ENCODE results near the gene FOXN3.

Gene FOXN3

GRCh38 chr14:89418452-89418851 lies 1.4 kb upstream of the FOXN3 start:
- H4K8ac ChIP-seq (ENCODE audit: low read depth, low read length) = no peak overlapping the region
- H3K27me3 ChIP-seq (ENCODE audit: insufficient read depth, low read length) = no peaks in the 10 kb centered on the region
- H2BK5ac ChIP-seq (ENCODE audit: low read depth, low read length, poor library complexity) = no peak overlapping the region
- no peaks in the 10 kb centered on the region for H3K36me3 ChIP-seq (ENCODE audit: control insufficient read depth in 1 of 2, insufficient read depth in 2 of 2, low read length in 2 of 2)
- H2BK120ac ChIP-seq (ENCODE audit: insufficient read depth, low read length, poor library complexity) = no peak overlapping the region
- DNase-seq = no peak
- H3K4me3 ChIP-seq (ENCODE audit: low read depth, low read length) = no peak overlapping the region
- H3K4me2 ChIP-seq (ENCODE audit: low read length) = no peak overlapping the region
- no peak overlapping the region for H3K14ac ChIP-seq (ENCODE audit: low read length)
- peaks cover 8% of the 10 kb centered on the region for H3K79me2 ChIP-seq (ENCODE audit: control insufficient read depth, insufficient read depth, low read length, poor library complexity)
- H3K23ac ChIP-seq (ENCODE audit: low read length) = no peak overlapping the region
- H3K27ac ChIP-seq (ENCODE audit: low read depth, low read length) = no peak overlapping the region
- H3K4me1 ChIP-seq (ENCODE audit: control insufficient read depth in 1 of 2, insufficient read depth in 2 of 2, low read length in 2 of 2) = peaks cover 4 to 15% of the 10 kb centered on the region in 2 experiments
- peaks cover 12% of the 10 kb centered on the region for H3K79me1 ChIP-seq (ENCODE audit: low read length)
- WGBS (ENCODE audit: extremely low coverage, insufficient coverage, insufficient read length) = no CpG with 5 or more reads among the region's 7 CpGs
- H4K12ac ChIP-seq (ENCODE audit: low read depth, low read length) = no peak overlapping the region
- no peak overlapping the region for H3K4ac ChIP-seq (ENCODE audit: low read depth, low read length)
- no peak overlapping the region for H3K18ac ChIP-seq (ENCODE audit: low read length)
- no peak overlapping the region for H4K91ac ChIP-seq (ENCODE audit: low read depth, low read length)
- H3K9ac ChIP-seq (ENCODE audit: low read length) = no peak overlapping the region
- H2BK12ac ChIP-seq (ENCODE audit: low read length) = no peak overlapping the region
- H2AFZ ChIP-seq (ENCODE audit: insufficient read depth, low read length, poor library complexity) = no peak overlapping the region
- H3K9me3 ChIP-seq (ENCODE audit: insufficient read depth, low read depth, low read length) = no peaks in the 10 kb centered on the region
- H2AK5ac ChIP-seq (ENCODE audit: low read length) = no peak overlapping the region

DNA sequence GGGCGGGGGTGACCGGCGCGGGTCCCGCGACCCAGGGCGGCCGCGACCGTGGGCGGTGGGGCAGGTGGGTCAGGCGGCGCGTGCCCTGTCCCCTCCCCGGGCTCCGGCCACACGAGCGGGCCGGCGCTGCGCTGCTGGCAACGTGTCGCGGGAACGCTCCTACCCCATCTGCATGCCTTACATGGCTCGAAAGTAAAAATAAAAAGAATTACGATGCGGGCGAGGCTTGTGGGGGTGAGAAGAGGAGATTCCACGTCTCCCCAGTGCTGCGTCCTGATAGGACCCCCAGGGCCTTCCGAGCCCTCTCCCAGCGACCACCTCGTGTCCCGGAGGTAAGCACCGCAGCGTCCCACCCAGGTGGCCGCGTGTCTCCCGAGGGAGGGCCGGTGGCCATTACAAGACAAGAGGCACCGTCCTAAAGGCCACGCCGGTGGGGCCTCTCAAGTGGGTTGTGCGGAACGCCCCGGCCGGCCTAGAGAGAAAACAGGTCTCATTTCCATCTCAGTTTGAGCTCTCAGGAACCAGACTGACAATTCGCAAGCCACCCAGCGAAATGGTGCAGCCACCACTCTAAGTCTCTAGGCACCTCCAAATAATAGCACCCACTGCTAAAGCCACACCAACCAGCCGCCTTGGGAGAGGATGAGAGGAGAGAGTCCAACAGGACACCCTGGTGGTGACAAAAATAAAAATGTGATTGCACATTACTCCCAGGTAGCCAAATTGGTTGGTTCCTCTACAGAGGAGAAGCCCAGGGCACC lies 612 bp upstream of the FOXN3 start:
- no peaks in the 10 kb centered on the region for H3K9me3 ChIP-seq (ENCODE audit: insufficient read depth, low read depth, low read length)
- peaks cover 12% of the 10 kb centered on the region for H3K79me1 ChIP-seq (ENCODE audit: low read length)
- peak overlapping the region; percentile 78 for H2BK120ac ChIP-seq (ENCODE audit: insufficient read depth, low read length, poor library complexity)
- peak overlapping the region; percentile 57 for H3K4ac ChIP-seq (ENCODE audit: low read depth, low read length)
- peak overlapping the region; percentile 97 for H3K4me3 ChIP-seq (ENCODE audit: low read depth, low read length)
- peak overlapping the region; percentile 67 for H4K12ac ChIP-seq (ENCODE audit: low read depth, low read length)
- peak overlapping the region; percentile 96 for H4K91ac ChIP-seq (ENCODE audit: low read depth, low read length)
- peak overlapping the region; percentile 81 for H3K9ac ChIP-seq (ENCODE audit: low read length)
- H3K4me1 ChIP-seq (ENCODE audit: control insufficient read depth in 1 of 2, insufficient read depth in 2 of 2, low read length in 2 of 2) = peaks cover 0 to 11% of the 10 kb centered on the region in 2 experiments
- no peak overlapping the region for H3K23ac ChIP-seq (ENCODE audit: low read length)
- peak; percentile 58 to 76 for DNase-seq
- H3K4me2 ChIP-seq (ENCODE audit: low read length) = peak overlapping the region; percentile 69
- WGBS (ENCODE audit: extremely low coverage, insufficient coverage, insufficient read length) = no CpG with 5 or more reads among the region's 51 CpGs
- H2BK5ac ChIP-seq (ENCODE audit: low read depth, low read length, poor library complexity) = peak overlapping the region; percentile 77
- peak overlapping the region; percentile 96 for H4K8ac ChIP-seq (ENCODE audit: low read depth, low read length)
- peak overlapping the region; percentile 29 for H3K27ac ChIP-seq (ENCODE audit: low read depth, low read length)
- H2AK5ac ChIP-seq (ENCODE audit: low read length) = peak overlapping the region; percentile 51
- H3K27me3 ChIP-seq (ENCODE audit: insufficient read depth, low read length) = no peaks in the 10 kb centered on the region
- peaks cover 8% of the 10 kb centered on the region for H3K79me2 ChIP-seq (ENCODE audit: control insufficient read depth, insufficient read depth, low read length, poor library complexity)
- H2AFZ ChIP-seq (ENCODE audit: insufficient read depth, low read length, poor library complexity) = peak overlapping the region; percentile 65
- H3K36me3 ChIP-seq (ENCODE audit: control insufficient read depth in 1 of 2, insufficient read depth in 2 of 2, low read length in 2 of 2) = no peaks in the 10 kb centered on the region
- peak overlapping the region; percentile 93 for H2BK12ac ChIP-seq (ENCODE audit: low read length)
- peak overlapping the region; percentile 95 for H3K14ac ChIP-seq (ENCODE audit: low read length)
- H3K18ac ChIP-seq (ENCODE audit: low read length) = peak overlapping the region; percentile 81

GRCh38 chr14:89416002-89416995 lies 734 bp downstream of the FOXN3 start:
- Histone ChIP-seq H4K12ac (ENCODE audit: low read depth, low read length) (peak overlapping the region; percentile 81), H3K27ac (ENCODE audit: low read depth, low read length) (peak overlapping the region; percentile 89), H3K4me2 (ENCODE audit: low read length) (peak overlapping the region; percentile 93), H3K18ac (ENCODE audit: low read length) (peak overlapping the region; percentile 97), H3K9ac (ENCODE audit: low read length) (peak overlapping the region; percentile 80), H2BK12ac (ENCODE audit: low read length) (peak overlapping the region; percentile 87), H2BK5ac (ENCODE audit: low read depth, low read length, poor library complexity) (peak overlapping the region; percentile 90), H3K79me1 (ENCODE audit: low read length) (peaks cover 12% of the 10 kb centered on the region), H3K4ac (ENCODE audit: low read depth, low read length) (peak overlapping the region; percentile 89), H3K4me1 (ENCODE audit: control insufficient read depth in 1 of 2, insufficient read depth in 2 of 2, low read length in 2 of 2) (peaks cover 0 to 10% of the 10 kb centered on the region in 2 experiments), H2AK5ac (ENCODE audit: low read length) (peak overlapping the region; percentile 66), H4K8ac (ENCODE audit: low read depth, low read length) (peak overlapping the region; percentile 86), H3K79me2 (ENCODE audit: control insufficient read depth, insufficient read depth, low read length, poor library complexity) (peaks cover 8% of the 10 kb centered on the region), H3K23ac (ENCODE audit: low read length) (no peak overlapping the region), H3K36me3 (ENCODE audit: control insufficient read depth in 1 of 2, insufficient read depth in 2 of 2, low read length in 2 of 2) (peaks cover 4% of the 10 kb centered on the region in 2 experiments), H3K14ac (ENCODE audit: low read length) (peak overlapping the region; percentile 96), H3K9me3 (ENCODE audit: insufficient read depth, low read depth, low read length) (no peaks in the 10 kb centered on the region), H2AFZ (ENCODE audit: insufficient read depth, low read length, poor library complexity) (peak overlapping the region; percentile 26), H4K91ac (ENCODE audit: low read depth, low read length) (peak overlapping the region; percentile 93), H3K27me3 (ENCODE audit: insufficient read depth, low read length) (no peaks in the 10 kb centered on the region), H3K4me3 (ENCODE audit: low read depth, low read length) (peak overlapping the region; percentile 97), H2BK120ac (ENCODE audit: insufficient read depth, low read length, poor library complexity) (peak overlapping the region; percentile 86)
- peak; percentile 97 to 99 for DNase-seq
- WGBS (ENCODE audit: extremely low coverage, insufficient coverage, insufficient read length) = no CpG with 5 or more reads among the region's 98 CpGs

- no peak overlapping the region for H3K18ac ChIP-seq (ENCODE audit: low read length)
- no peak overlapping the region for H2AFZ ChIP-seq (ENCODE audit: insufficient read depth, low read length, poor library complexity)
- peaks cover 12% of the 10 kb centered on the region for H3K79me1 ChIP-seq (ENCODE audit: low read length)
- no peak overlapping the region for H3K9ac ChIP-seq (ENCODE audit: low read length)
- no peaks in the 10 kb centered on the region for H3K27me3 ChIP-seq (ENCODE audit: insufficient read depth, low read length)
- H3K9me3 ChIP-seq (ENCODE audit: insufficient read depth, low read depth, low read length) = no peaks in the 10 kb centered on the region
- H4K91ac ChIP-seq (ENCODE audit: low read depth, low read length) = no peak overlapping the region
- no peak overlapping the region for H3K23ac ChIP-seq (ENCODE audit: low read length)
- no peak overlapping the region for H3K14ac ChIP-seq (ENCODE audit: low read length)
- H3K27ac ChIP-seq (ENCODE audit: low read depth, low read length) = no peak overlapping the region
- H2BK120ac ChIP-seq (ENCODE audit: insufficient read depth, low read length, poor library complexity) = no peak overlapping the region
- no peak overlapping the region for H3K4me3 ChIP-seq (ENCODE audit: low read depth, low read length)
- no peak overlapping the region for H2BK5ac ChIP-seq (ENCODE audit: low read depth, low read length, poor library complexity)
- no peak for DNase-seq
- peaks cover 0 to 10% of the 10 kb centered on the region in 2 experiments for H3K4me1 ChIP-seq (ENCODE audit: control insufficient read depth in 1 of 2, insufficient read depth in 2 of 2, low read length in 2 of 2)
- no peak overlapping the region for H2BK12ac ChIP-seq (ENCODE audit: low read length)
- no peak overlapping the region for H4K8ac ChIP-seq (ENCODE audit: low read depth, low read length)
- no peak overlapping the region for H2AK5ac ChIP-seq (ENCODE audit: low read length)
- H4K12ac ChIP-seq (ENCODE audit: low read depth, low read length) = no peak overlapping the region
- H3K36me3 ChIP-seq (ENCODE audit: control insufficient read depth in 1 of 2, insufficient read depth in 2 of 2, low read length in 2 of 2) = peaks cover 7 to 9% of the 10 kb centered on the region in 2 experiments
- H3K4ac ChIP-seq (ENCODE audit: low read depth, low read length) = peak overlapping the region; percentile 81
- H3K79me2 ChIP-seq (ENCODE audit: control insufficient read depth, insufficient read depth, low read length, poor library complexity) = peaks cover 11% of the 10 kb centered on the region
- peak overlapping the region; percentile 64 for H3K4me2 ChIP-seq (ENCODE audit: low read length)
- WGBS (ENCODE audit: extremely low coverage, insufficient coverage, insufficient read length) = no CpG with 5 or more reads among the region's 5 CpGs
Measured at GRCh38 chr14:89415159-89415558, 1.9 kb downstream of the FOXN3 start.
